Hematopoietic multipotent progenitor cell treated with erythropoietin and hydrocortisone succinate and interleukin-3 and kit ligand, for 17 days (in vitro differentiated cells): Measurements from ENCODE around the gene PRKN.

Experiments used
- DNase-seq: peaks from one replicate; pipeline ENCODE4 v3.0.0-alpha.2; 2015; ENCODE audit warnings: low spot score

The PRKN gene

GRCh38 chr6:162727322-162728182 is at the start of gene PRKN, which contains the start of gene PACRG:
Gene PRKN (minus strand): TSS chr6:162727766.
Gene PACRG (plus strand): TSS chr6:162727974.
- DNase-seq, result peak; percentile 80

DNA sequence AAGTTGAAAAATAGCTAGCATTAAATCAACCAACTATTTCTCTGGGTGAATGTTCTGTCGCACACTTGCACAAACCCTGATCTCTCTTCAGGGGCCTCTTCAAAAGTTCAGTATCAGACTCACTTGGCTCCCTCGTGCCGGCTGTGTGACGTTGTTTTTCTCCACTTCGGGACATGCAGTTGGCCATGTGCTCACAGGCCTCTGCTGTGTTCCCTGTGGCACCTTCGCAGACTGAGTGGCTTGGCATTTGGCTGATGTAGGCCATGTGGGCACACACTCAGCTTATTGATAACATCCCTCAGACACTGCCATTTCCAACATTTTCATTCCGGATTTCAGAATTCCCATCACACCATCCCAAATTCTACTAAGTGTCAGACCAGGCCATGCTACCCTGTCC is 49.5 kb upstream of the PRKN start:
- no peak for DNase-seq

DNA sequence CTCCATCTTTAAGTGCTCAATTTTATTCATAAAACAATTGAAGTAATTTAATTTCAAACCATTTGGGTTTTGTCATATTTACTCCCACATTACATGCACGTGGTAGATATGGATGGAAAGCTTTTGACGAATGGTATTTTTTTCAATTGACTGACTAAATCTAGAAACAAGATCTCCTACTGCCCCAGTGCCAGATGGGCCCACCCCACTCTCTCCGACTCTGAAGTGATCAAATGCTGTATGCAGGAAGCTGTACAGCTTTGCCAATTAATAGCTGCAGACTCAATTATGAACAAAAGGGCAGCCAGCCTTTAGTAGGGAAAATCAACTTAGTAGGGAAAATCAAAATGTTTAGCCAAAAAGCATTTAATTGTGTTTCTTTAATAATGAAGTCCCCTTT is 46.4 kb upstream of the PRKN start:
- DNase-seq, result no peak

DNA sequence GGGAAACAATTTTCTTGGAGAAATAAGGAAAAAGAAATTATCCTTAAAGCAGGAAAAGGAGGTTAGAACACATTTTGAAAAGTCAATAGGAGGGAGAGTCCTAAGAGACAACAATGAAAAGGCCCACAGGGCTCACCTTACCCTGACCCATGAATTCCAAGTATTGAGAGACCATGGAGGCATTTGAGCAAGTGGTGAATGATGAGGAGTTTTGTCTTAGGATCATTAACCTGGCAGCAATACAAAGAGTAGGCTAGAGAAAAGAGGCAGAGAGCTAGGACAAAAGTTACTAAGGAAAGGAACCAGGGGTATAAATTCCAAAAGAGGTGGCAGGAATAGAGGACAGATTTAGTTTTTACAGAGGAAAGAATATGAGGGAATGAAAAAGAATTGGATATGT is 44.9 kb upstream of the PRKN start:
- DNase-seq, result no peak

DNA sequence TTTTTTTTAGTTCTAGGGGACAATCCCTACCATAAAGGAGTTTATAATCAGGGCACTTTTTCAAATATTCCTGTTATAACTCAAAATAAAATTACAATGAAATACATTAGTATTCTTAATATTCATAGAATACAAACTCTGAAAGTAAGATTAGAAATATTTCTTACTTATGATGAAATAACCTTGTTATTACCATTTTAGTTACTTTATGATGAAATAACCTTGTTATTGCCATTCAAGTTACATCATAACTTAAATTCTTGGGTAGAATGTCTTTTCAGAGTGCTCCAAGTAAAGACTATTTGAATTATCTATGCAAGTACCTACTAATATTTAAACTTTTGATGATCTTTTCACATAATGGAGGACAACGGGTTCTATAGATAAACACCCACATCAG is 43.4 kb upstream of the PRKN start:
- DNase-seq, result no peak

DNA sequence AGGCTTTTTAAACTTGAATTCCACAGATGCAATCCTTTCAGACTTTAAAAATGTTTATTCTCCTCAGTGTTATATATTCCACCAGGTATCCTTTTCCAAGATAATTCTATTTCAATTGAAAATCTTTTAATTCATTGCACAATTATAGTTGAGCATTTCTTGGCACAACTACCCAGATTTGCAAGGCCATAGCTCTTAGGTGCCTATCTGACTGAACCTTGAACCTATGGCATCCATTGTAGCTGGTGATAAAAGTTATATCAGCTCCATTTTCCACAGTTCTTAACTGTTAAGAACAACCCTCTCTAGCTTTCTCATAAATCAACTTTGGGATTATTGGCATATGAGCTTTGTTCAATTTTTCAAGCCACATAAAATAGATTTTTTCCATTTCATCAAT is 42.6 kb upstream of the PRKN start:
- DNase-seq, result no peak

DNA sequence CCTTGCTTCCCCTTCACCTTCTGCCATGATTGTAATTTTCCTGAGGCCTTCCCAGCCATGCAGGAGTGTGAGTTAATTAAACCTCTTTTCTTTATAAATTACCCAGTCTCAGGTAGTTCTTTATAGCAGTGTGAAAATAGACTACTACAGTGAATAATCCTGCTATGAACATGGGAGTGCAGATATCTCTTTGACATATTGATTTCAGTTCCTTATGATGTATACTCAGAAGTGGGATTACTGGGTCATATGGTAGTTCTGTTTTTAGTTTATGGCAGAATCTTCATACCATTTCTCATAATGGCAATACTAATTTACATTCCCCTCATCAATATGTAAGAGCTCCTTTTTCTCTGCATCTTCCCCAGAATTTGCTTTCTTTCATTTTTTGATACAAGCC is 26.2 kb upstream of the PRKN start:
- DNase-seq, result no peak

GRCh38 chr6:162751211-162751859 is 23.8 kb upstream of the PRKN start:
- no peak for DNase-seq

DNA sequence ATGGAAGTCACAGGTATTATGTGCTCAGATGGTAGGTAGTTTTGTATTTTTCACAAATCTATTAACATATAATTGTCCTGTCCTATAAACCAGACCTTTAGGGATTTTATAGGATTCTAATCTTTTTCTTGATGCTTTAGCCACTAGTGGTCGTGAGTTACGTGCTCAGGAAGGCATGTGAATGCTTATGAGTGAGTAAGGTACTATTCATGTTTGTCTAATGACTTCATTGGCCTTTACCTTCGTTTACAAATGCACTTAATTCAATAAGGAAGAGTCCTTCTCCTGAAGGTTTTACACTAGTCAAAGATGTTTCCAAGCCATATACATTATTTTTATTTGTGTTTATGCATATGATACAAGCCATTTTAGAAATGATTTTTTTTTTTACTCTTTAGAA is 23.2 kb upstream of the PRKN start:
- DNase-seq, result no peak

DNA sequence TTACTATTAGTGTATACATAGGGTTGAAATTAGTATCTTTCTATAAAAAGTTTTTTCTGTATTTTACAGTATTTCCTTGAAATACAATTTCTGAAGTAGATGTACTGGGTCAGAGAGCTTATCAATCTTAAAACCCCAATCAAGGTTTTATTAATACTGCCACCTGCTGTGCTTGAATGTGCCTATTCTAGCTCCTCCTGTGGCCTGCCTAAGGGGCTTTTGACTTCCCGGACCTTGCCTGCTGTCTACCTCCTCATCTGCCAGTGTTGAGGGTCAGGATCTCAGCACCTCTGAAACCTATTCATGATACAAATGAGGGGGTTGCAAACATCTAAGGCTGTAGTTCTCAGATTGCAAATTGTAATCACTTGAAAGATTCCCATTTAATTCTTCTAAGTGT is 9.4 kb upstream of the PRKN start:
- DNase-seq, result no peak

DNA sequence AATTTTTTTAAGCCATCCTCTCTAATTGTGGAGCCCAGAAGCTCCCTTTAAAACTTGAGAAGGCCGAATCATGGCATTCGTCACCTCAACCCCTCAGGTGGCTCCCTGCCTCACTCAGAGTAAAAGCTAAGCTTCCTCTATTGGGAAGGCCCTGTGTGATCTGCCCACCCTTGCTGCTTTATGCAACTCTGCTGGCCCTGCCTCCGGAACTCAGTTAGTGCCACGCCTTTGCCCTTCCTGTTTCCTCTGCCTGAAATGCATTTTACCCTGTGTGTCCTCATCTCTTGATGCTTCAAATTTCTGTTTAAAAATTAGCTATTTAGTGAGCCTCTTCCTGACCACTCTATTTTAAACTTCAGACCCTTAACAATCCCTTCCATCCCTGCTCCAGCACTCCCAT is 5.9 kb upstream of the PRKN start:
- DNase-seq, result no peak

DNA sequence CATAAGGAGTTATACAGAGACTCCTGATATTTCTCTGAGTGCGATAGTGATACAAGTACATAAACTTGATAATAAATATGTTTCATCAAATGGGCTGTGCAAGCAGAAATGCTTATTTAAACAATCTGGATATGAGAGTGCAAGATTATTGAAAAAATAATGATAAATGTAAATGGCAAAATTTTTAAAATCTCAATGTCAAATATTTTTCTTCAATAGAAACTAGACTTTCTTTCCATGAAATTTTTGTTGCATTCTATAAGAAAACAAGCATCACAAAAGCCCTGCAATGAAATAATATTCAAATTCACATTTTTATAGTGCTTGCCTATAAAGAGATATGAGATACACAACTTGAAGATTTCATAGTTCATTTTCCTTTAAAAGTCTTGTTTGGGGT is 2.9 kb upstream of the PRKN start:
- DNase-seq, result no peak

DNA sequence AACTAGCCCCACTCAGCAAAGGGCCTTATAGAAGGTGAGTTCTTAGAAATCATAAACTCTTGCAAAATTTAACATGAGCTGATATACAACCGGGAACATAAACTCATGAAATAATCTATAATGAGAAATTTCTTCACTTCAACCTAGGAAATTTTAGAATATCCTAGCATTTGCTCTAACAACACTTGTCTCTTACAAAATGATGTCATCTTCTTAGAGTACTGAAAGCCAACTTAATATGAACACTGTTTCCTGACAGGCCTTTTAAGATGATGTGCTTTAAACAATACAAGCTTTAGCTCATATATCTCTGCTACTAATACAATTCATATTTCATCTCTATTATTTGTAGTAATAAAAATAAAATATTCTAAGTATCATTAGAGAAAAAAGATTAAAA is 1.1 kb upstream of the PRKN start:
- DNase-seq, result no peak

GRCh38 chr6:162728197-162728596 is 631 bp upstream of the PRKN start:
- DNase-seq, result no peak

- DNase-seq, result no peak
Observed at GRCh38 chr6:162726947-162727321, 632 bp downstream of the PRKN start.

DNA sequence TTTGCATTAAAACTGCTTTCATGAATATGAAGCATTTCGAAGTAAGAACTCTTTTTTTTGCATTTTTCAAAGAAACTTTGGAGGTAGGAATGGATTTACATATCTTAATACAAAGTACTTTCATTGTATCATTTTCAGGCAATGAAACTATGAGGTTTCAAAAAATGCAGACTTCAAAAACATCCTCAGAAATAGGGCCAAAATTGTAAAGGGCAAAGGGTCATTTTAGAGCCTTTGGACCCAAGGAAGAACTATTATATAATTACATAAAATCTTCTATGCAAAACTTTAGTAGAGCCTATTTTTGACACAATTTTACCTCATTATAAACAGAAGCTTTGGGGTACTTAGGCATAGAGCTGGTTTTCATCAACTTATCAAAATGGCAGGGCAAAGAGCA is 4.9 kb downstream of the PRKN start:
- DNase-seq, result no peak

GRCh38 chr6:162722226-162722625 is 5.3 kb downstream of the PRKN start:
- DNase-seq, result no peak

- DNase-seq, result no peak
Observed at GRCh38 chr6:162721404-162721687, 6.2 kb downstream of the PRKN start.

DNA sequence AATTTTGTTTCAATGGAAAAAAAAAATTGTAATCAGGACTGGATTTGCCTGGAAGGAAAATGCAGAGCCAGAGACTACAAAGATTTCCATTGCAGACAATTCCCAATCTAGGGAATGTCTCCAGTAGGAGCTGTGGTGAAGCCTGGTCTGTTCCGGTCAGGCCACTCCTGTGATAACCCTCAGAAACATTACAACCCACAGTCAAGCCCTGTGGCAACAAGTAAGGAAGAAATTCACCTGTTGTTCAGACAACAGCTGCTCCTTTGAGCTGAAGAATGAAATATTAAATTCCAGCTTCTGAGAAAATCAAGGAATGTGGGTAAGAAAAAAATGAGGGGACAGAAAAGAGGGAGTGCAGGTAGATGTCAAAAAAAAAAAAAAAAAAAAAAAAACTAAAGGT is 8.0 kb downstream of the PRKN start:
- no peak for DNase-seq

DNA sequence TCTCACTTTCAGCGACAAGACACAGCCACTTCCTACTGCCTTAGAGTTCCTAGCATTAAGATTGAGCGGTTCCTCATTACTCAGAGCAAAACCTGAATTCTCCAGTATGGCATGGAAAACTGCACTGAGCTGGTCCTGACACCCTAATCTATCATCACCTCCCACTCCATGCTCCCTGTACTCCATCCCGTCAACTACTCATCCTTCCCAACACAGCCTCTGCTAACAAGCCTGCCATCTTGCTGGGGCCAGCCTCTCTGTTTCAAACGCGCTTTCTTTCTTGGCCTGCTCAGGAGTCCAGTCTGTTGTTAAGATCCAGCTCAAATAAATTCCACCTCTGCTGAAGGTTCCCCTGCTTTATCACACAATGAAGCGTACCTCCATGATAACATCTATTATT is 12.0 kb downstream of the PRKN start:
- no peak for DNase-seq

DNA sequence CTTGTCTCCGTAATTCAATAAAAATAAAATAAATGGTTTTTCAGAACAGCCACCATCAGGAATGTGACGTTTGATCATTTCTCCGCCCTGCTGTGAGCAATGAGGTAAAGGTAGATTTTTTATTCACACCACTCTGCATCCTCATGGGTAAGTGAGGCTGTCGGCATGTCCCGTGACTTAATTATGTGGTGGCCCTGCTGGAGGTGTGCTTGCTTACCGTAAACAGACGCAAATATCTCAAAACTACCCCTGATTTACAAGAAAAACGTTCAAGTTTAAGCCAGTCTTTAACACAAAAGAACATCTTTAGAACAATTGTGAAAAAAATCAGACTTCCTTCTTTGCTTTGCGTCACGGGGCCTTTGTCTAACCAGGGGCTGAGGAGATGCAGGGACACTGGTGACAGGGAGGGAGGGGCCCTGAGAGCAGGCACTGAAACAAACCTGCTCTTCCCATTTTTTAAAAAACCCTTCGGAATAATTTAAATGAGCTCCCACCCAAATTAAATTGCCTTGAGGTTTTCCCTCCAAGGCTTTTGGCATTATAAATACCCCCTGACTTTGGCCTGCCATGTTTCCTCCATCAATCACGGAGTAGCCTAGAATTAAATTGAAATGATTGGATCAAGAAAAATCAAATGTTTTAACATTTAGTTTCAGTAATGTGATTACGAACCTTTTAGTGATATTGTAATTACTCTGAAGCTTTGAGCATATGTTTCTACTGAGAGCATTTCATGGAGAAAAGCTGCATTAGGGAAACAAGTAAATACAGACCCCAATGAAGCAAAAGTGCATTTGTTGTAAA is 13.4 kb downstream of the PRKN start:
- DNase-seq, result no peak

GRCh38 chr6:162712694-162713093 is 14.9 kb downstream of the PRKN start:
- no peak for DNase-seq

GRCh38 chr6:162711376-162711775 is 16.2 kb downstream of the PRKN start:
- no peak for DNase-seq
